K562 (cell line): ENCODE results near the gene TSPAN32.

ENCODE experiments used
- CTCF ChIP-seq, 3 experiments: IDR thresholded peaks in 2 of 3; conservative IDR thresholded peaks in 1 of 3; 2 replicates each; pipeline ENCODE4 v1.5.1; 2011 to 2012; ENCODE audit warnings: low read length in 3 of 3, mild to moderate bottlenecking in 3 of 3, control low read depth in 2 of 3, improper control_type of control experiment in 1 of 3, inconsistent platforms in 1 of 3, low read depth in 1 of 3, mixed read lengths in 1 of 3, moderate library complexity in 1 of 3; ENCODE audit not compliant: insufficient read depth in 2 of 3
- NCOR1 ChIP-seq: fragments of 450-650 bp; IDR thresholded peaks from 2 replicates; pipeline ENCODE4 v1.6.1; 2016; ENCODE audit warnings: mild to moderate bottlenecking, moderate library complexity
- ZNF3 ChIP-seq: fragments of 250-450 bp; sonication (Bioruptor Pico); IDR thresholded peaks from 2 replicates; pipeline ENCODE4 v1.5.0; 2021; ENCODE audit warnings: mild to moderate bottlenecking, moderate library complexity
- ZNF740 ChIP-seq, 3 experiments: fragments of 200-800 bp in 1 of 3; sonication (Bioruptor generic) in 1 of 3; sonication (generic) in 1 of 3; formaldehyde crosslinking in 1 of 3; IDR thresholded peaks; 2 replicates each; pipeline versions ENCODE4 v1.6.1 to v1.8.0; 2016 to 2022; ENCODE audit warnings: mild to moderate bottlenecking in 2 of 3, missing compliant biosample characterization in 2 of 3, missing genetic modification characterization in 2 of 3, missing genetic modification reagents in 1 of 3
- TF ChIP-seq, protein P1 (sequence below), 2 experiments: IDR thresholded peaks; 2 replicates each; pipeline ENCODE4 v1.6.1; 2011; ENCODE audit warnings: borderline replicate concordance in 1 of 2, control low read depth in 1 of 2, low read depth in 1 of 2, low read length in 1 of 2, mild to moderate bottlenecking in 1 of 2, mixed read lengths in 1 of 2, moderate library complexity in 1 of 2; ENCODE audit not compliant: insufficient read depth in 1 of 2, insufficient read length in 1 of 2, poor library complexity in 1 of 2, severe bottlenecking in 1 of 2; ENCODE audit errors: extremely low read depth in 1 of 2

DNA sequence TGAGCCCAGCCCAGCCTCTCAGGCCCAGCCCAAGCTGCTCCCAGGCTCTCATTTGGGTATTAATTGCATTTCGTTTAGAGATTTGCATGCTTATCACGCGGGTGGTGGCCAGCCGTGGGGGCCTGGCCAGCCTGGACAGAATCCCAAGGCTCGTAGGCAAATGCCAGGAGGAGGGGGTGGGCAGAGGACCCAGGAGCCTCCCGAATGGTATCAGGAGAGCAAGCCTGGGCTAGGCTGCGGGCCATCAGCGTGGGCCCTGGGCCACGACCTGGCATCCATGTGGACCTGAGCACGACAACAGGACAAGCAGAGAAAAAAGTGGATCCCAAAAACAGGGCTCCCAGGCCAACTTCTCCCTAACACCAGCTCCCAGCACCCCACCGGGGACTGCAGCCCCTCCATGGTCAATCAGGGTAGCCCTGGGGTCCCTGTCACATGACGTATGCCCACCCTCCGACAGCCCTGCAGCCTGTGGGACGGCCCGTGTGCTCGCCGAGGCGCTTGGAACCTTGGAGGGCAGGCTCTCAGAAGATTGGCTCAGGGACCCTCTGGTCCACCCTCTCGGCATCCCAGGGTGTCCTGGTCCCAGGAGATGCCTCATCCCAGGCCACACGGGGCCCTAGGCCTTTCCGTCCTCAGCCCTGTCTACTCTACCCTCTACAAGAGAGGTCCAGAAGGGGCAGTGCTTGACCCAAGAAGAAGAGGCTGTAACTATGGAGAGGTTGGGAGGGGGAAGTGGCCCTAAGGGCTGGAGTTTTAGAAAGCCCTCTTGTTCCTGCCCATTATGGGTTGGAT, 40.2 kb upstream of the TSPAN32 start:
- no peak for TF ChIP-seq CTCF (IDR thresholded peaks at IDR 0.05 in 2 of 3, conservative IDR thresholded peaks at IDR 0.05 in 1 of 3; ENCODE audit: insufficient read depth in 2 of 3, low read depth in 1 of 3, low read length in 3 of 3)
- no peak for TF ChIP-seq NCOR1
- TF ChIP-seq ZNF740 (CRISPR knock-in tag; IDR thresholded peaks at IDR 0.05) = no peak
- TF ChIP-seq ZNF740 (tag; IDR thresholded peaks at IDR 0.05) = no peak
- TF ChIP-seq, protein P1, sequence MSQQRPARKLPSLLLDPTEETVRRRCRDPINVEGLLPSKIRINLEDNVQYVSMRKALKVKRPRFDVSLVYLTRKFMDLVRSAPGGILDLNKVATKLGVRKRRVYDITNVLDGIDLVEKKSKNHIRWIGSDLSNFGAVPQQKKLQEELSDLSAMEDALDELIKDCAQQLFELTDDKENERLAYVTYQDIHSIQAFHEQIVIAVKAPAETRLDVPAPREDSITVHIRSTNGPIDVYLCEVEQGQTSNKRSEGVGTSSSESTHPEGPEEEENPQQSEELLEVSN (IDR thresholded peaks at IDR 0.05; ENCODE audit: borderline replicate concordance in 1 of 2, extremely low read depth in 1 of 2, insufficient read depth in 1 of 2, insufficient read length in 1 of 2, low read depth in 1 of 2, low read length in 1 of 2, poor library complexity in 1 of 2, severe bottlenecking in 1 of 2) = no peak
- no peak for TF ChIP-seq ZNF3 (CRISPR knock-in tag)
